GM21723 (cell line): ENCODE results near the gene FNDC10.

Experiments used
- ATAC-seq: cut with Tn5 transposase; IDR thresholded peaks from one replicate; pipeline ENCODE4 v1.9.1; 2021; ENCODE audit warnings: mild to moderate bottlenecking, moderate library complexity; ENCODE audit not compliant: unreplicated experiment

The FNDC10 gene

DNA sequence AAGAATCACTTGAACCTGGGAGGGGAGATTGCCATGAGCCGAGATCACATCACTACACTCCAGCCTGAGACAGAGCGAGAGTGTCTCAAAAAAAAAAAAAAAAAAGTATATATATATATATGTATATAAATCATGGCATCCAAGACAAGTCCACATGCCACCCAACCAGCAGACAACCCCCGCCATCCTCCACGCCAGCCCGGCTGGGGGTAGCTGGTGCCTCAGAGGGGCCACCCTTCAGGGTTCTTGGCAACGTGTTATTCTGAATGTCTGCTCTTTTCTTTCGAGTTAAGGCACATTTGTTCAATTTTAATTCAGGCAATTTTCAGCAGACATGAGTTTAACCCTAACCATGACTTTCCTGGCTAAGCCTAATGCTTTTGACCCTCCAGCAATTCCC is 49.8 kb downstream of the FNDC10 start:
- ATAC-seq, result no peak

DNA sequence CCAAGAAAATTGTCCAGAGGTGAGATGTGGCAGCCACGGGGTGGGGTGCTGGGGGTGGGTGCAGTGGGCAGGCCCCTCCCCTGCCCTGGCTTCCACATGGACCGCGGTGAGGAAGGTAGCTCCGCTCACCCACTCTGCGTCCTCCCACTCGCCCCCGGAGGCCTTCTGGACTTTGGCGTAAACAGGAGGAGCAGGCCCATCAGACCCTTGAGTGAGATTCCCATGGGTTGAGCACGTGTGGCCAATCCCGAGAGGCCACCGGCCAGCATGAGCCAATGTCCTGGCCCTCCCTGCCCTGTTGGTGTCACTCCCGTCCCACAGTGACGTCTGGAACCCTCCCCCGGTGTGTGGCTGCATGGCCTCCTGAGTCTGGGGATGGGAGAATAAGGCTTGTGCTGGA is 51.3 kb downstream of the FNDC10 start:
- ATAC-seq, result no peak
